MM.1S (cell line): Measurements from ENCODE around the gene GSC2.

Experiments
- DNase-seq: peaks from one replicate; pipeline ENCODE4 v3.0.0-alpha.2; 2015
- H2AFZ ChIP-seq: fragments of 300-600 bp; sonication (generic); 2 replicates; pipeline ENCODE4 v1.6.0; 2016; ENCODE audit warnings: antibody characterized with exemption, low read length
- H3F3A ChIP-seq: fragments of 300-600 bp; sonication (generic); 2 replicates; pipeline ENCODE4 v1.6.1; 2016; ENCODE audit warnings: mild to moderate bottlenecking, antibody characterized with exemption, low read length, moderate library complexity, mixed read lengths; ENCODE audit not compliant: insufficient read depth
- H3K27ac ChIP-seq: fragments of 300-600 bp; sonication (generic); 2 replicates; pipeline ENCODE4 v1.5.1; 2016; ENCODE audit warnings: mild to moderate bottlenecking, low read length
- H3K27me3 ChIP-seq: fragments of 300-600 bp; sonication (generic); replicated peaks from 2 replicates; pipeline ENCODE4 v1.6.0; 2016; ENCODE audit warnings: low read length; ENCODE audit not compliant: insufficient read depth
- H3K36me3 ChIP-seq: fragments of 300-600 bp; sonication (generic); replicated peaks from 2 replicates; pipeline ENCODE4 v1.6.1; 2016; ENCODE audit warnings: mild to moderate bottlenecking, low read length, mixed read lengths; ENCODE audit not compliant: insufficient read depth
- H3K4me1 ChIP-seq: fragments of 300-600 bp; sonication (generic); 2 replicates; pipeline ENCODE4 v1.6.1; 2016; ENCODE audit warnings: low read length, mixed read lengths
- H3K4me2 ChIP-seq: fragments of 300-600 bp; sonication (generic); 2 replicates; pipeline ENCODE4 v1.6.0; 2016; ENCODE audit warnings: low read depth, low read length
- H3K4me3 ChIP-seq: fragments of 300-600 bp; sonication (generic); 2 replicates; pipeline ENCODE4 v1.5.1; 2016; ENCODE audit warnings: low read length, mixed read lengths
- H3K79me2 ChIP-seq: fragments of 300-600 bp; sonication (generic); 2 replicates; pipeline ENCODE4 v1.6.1; 2016; ENCODE audit warnings: mixed run types, low read length, mixed read lengths
- H3K9ac ChIP-seq: fragments of 300-600 bp; sonication (generic); 2 replicates; pipeline ENCODE4 v1.6.1; 2016; ENCODE audit warnings: low read length, mixed read lengths
- H3K9me2 ChIP-seq: fragments of 300-600 bp; sonication (generic); replicated peaks from 2 replicates; pipeline ENCODE4 v1.6.1; 2016; ENCODE audit warnings: mild to moderate bottlenecking, low read length, mixed read lengths; ENCODE audit not compliant: insufficient read depth
- H3K9me3 ChIP-seq: fragments of 300-600 bp; sonication (generic); replicated peaks from 2 replicates; pipeline ENCODE4 v1.6.1; 2016; ENCODE audit warnings: mild to moderate bottlenecking, low read length, mixed read lengths; ENCODE audit not compliant: insufficient read depth
- H4K20me1 ChIP-seq: fragments of 300-600 bp; sonication (generic); 2 replicates; pipeline ENCODE4 v1.6.1; 2016; ENCODE audit warnings: mild to moderate bottlenecking, low read length, moderate library complexity, mixed read lengths; ENCODE audit not compliant: insufficient read depth
- EZH2 ChIP-seq: fragments of 300-600 bp; sonication (generic); optimal IDR thresholded peaks from 2 replicates; pipeline ENCODE3; 2017; ENCODE audit warnings: low read depth, mild to moderate bottlenecking, antibody characterized with exemption, low read length, mixed read lengths
- EZH2phosphoT487 ChIP-seq: fragments of 300-600 bp; sonication (generic); IDR thresholded peaks from 2 replicates; pipeline ENCODE4 v1.6.1; 2018; ENCODE audit warnings: antibody characterized with exemption, low read length
- TF ChIP-seq, protein P1 (sequence below): fragments of 300-600 bp; sonication (generic); IDR thresholded peaks from 2 replicates; pipeline ENCODE4 v1.5.1; 2016; ENCODE audit warnings: antibody characterized with exemption, low read length, mixed read lengths

GSC2 gene

DNA sequence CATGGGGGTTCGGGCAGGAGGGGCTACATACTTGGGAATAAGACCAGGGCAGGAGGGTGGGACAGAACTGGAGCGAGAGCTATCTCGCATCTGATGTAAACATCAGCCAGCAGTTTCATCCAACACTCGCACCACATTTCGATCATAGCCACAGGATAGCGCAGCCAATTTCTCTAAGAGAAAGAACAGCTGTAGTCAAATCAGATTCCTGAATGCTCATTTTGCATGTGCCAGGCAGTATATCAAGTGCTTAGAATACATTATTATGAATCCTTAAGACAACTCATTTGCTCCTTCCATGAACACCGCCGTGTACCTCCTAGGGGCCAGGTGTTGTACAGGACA is 42.4 kb downstream of the GSC2 start:
- peaks cover 60% of the 10 kb centered on the region for H4K20me1 ChIP-seq
- peaks cover 16% of the 10 kb centered on the region for H3F3A ChIP-seq
- H3K79me2 ChIP-seq: peaks cover 93% of the 10 kb centered on the region
- H3K4me2 ChIP-seq: no peak overlapping the region
- no peak overlapping the region for H3K4me3 ChIP-seq
- H3K9me2 ChIP-seq: no peaks in the 10 kb centered on the region
- no peak for DNase-seq
- H3K27ac ChIP-seq: no peak overlapping the region
- H3K9ac ChIP-seq: no peak overlapping the region
- H3K36me3 ChIP-seq: no peaks in the 10 kb centered on the region
- H3K4me1 ChIP-seq: peaks cover 17% of the 10 kb centered on the region
- no peak overlapping the region for H2AFZ ChIP-seq
- TF ChIP-seq, protein P1, sequence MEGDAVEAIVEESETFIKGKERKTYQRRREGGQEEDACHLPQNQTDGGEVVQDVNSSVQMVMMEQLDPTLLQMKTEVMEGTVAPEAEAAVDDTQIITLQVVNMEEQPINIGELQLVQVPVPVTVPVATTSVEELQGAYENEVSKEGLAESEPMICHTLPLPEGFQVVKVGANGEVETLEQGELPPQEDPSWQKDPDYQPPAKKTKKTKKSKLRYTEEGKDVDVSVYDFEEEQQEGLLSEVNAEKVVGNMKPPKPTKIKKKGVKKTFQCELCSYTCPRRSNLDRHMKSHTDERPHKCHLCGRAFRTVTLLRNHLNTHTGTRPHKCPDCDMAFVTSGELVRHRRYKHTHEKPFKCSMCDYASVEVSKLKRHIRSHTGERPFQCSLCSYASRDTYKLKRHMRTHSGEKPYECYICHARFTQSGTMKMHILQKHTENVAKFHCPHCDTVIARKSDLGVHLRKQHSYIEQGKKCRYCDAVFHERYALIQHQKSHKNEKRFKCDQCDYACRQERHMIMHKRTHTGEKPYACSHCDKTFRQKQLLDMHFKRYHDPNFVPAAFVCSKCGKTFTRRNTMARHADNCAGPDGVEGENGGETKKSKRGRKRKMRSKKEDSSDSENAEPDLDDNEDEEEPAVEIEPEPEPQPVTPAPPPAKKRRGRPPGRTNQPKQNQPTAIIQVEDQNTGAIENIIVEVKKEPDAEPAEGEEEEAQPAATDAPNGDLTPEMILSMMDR: no peak
- TF ChIP-seq EZH2 (no peak), EZH2phosphoT487 (no peak)
- H3K9me3 ChIP-seq: no peaks in the 10 kb centered on the region
- no peaks in the 10 kb centered on the region for H3K27me3 ChIP-seq

DNA sequence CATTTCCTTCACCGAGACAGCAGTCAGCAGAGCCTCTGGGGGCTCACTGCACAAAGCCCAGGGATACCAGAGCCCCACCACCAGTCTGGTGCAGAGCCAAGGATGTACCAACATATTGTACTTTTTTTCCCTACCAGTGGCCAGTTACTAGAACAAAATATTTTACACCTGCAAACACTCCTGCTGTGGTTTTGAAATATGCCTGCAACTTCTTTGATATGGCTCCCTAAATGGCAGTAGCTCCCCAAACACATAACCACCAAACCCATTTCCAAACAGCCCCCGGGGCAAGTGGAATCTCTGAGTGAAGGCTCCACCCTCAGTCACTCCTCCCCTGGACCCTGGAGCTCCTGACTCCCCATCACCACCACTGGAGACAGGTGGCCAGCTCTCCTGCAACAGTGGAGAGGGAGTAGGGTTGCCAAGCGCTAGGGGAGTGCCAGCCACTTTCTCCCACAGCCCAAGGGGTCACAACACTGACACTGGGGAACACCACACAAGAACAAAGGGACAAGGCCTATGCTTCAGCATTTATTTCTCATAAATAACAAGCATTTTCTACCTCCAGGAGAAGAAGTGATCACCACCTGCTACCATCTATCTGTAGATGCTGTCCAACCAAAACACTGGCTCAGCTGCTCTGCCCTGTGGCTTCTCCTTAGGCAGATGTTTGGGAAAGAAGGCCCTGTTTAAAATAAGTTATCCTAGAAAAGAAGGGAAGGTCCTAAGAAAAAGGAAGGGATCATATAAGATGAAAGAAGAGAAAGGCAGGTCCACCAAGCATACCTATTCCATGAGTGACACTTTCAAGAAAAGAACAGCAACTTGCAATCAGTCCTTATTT is 43.0 kb downstream of the GSC2 start:
- H3K4me1 ChIP-seq: peaks cover 17% of the 10 kb centered on the region
- peaks cover 55% of the 10 kb centered on the region for H4K20me1 ChIP-seq
- peaks cover 16% of the 10 kb centered on the region for H3F3A ChIP-seq
- no peak overlapping the region for H3K27ac ChIP-seq
- no peak for DNase-seq
- H3K4me3 ChIP-seq: no peak overlapping the region
- no peak for TF ChIP-seq EZH2
- TF ChIP-seq, protein P1: no peak
- no peak for TF ChIP-seq EZH2phosphoT487
- H2AFZ ChIP-seq: no peak overlapping the region
- H3K9ac ChIP-seq: no peak overlapping the region
- H3K79me2 ChIP-seq: peaks cover 91% of the 10 kb centered on the region
- no peaks in the 10 kb centered on the region for H3K36me3 ChIP-seq
- H3K4me2 ChIP-seq: no peak overlapping the region
- no peaks in the 10 kb centered on the region for H3K9me3 ChIP-seq
- no peaks in the 10 kb centered on the region for H3K9me2 ChIP-seq
- no peaks in the 10 kb centered on the region for H3K27me3 ChIP-seq

DNA sequence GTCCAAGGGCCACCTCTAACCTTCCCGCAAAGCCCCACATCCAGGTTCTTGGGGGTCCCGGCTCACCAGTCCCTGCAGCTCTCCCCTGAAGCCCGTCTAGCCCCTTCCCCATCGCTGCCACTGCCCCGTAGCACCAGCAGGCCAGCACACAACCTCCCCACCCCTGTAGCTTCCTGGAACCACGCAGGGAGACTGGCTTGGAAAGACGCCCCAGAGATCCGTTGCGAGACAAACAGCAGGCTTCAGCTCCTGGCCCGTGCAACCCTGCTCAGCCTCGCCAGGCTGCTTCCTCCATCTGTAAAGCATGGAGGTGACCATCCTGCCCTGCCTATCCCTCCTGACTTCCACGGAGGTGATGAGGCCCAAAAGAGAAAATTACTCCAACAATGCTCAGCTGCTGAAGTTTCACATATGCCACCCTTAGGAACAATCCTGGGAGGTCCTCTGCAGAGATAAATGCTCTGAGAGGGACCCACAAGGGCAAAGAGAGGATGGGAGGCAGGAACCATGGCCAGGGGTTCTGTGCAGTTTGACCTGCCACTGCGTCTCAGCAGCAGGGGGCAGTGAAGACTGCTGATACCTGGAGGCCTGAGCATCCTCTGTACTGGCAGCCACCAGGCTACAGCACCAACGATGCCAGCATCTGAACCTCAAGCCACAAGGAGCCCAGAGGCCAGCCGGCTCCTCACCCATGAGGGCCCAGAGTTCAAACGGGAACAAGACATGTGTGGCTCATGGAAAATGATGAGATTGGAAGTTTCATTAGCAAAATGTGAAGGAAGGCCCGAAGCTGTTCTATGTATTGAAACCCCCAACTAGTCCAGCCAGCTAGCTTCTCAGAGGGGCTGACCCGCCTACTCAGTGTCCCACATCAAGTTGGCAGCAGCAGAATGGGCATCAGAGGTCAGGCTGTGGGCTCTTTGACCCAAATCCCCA is 44.0 kb downstream of the GSC2 start:
- no peak overlapping the region for H3K4me2 ChIP-seq
- peaks cover 50% of the 10 kb centered on the region for H4K20me1 ChIP-seq
- TF ChIP-seq, protein P1: peak; percentile 29
- TF ChIP-seq EZH2phosphoT487 (no peak), EZH2 (no peak)

More for the DNA sequence above, 44.0 kb downstream of the GSC2 start:
- Histone ChIP-seq H3F3A (peaks cover 16% of the 10 kb centered on the region), H3K9ac (no peak overlapping the region), H3K4me1 (peaks cover 17% of the 10 kb centered on the region), H3K9me2 (no peaks in the 10 kb centered on the region), H3K27me3 (no peaks in the 10 kb centered on the region), H3K9me3 (no peaks in the 10 kb centered on the region), H3K4me3 (no peak overlapping the region), H3K27ac (no peak overlapping the region), H2AFZ (no peak overlapping the region), H3K36me3 (no peaks in the 10 kb centered on the region), H3K79me2 (peaks cover 91% of the 10 kb centered on the region)
- DNase-seq: no peak
